Naive B cell (primary cell): ENCODE measurements around the gene CORO1A. TPM values are rescaled to one million over a fixed set of nuclear protein-coding genes. Genes with fewer than 3 reads are reported as not detected.

ENCODE experiments used
- ATAC-seq, 2 donors: fragments of 150-1000 bp; cut with Tn5 transposase; 2 replicates each; pipeline ENCODE4 v1.10.0; 2021; ENCODE audit warnings: low read depth in 2 of 2, mild to moderate bottlenecking in 2 of 2, moderate library complexity in 2 of 2
- DNase-seq: peaks from one replicate; pipeline ENCODE4 v3.0.0; 2022
- H3K27ac Mint-ChIP-seq, 6 donors: one replicate each; pipeline ENCODE4 v1.8.0; 2020 to 2022; ENCODE audit warnings: mild to moderate bottlenecking in 6 of 6, mixed read lengths in 6 of 6, moderate library complexity in 5 of 6, inconsistent platforms in 2 of 6
- H3K27me3 Mint-ChIP-seq, 3 donors: one replicate each; pipeline ENCODE4 v1.8.0; 2021 to 2022; ENCODE audit warnings: mixed read lengths in 3 of 3, mild to moderate bottlenecking in 1 of 3
- H3K36me3 Mint-ChIP-seq, 2 donors: one replicate each; pipeline ENCODE4 v1.8.0; 2020 to 2022; ENCODE audit warnings: mixed read lengths in 2 of 2, inconsistent platforms in 1 of 2, mild to moderate bottlenecking in 1 of 2
- H3K4me1 Mint-ChIP-seq, 3 donors: one replicate each; pipeline ENCODE4 v1.8.0; 2020 to 2022; ENCODE audit warnings: mixed read lengths in 3 of 3, inconsistent platforms in 1 of 3, mild to moderate bottlenecking in 1 of 3, moderate library complexity in 1 of 3
- H3K4me3 Mint-ChIP-seq, 8 donors: one replicate each; pipeline ENCODE4 v1.8.0; 2020 to 2022; ENCODE audit warnings: mild to moderate bottlenecking in 8 of 8, mixed read lengths in 8 of 8, moderate library complexity in 8 of 8, inconsistent platforms in 2 of 8
- H3K9me3 Mint-ChIP-seq, 7 donors: one replicate each; pipeline ENCODE4 v1.8.0; 2020 to 2022; ENCODE audit warnings: mixed read lengths in 7 of 7, mild to moderate bottlenecking in 5 of 7, inconsistent platforms in 2 of 7, moderate library complexity in 1 of 7
- polyA plus RNA-seq, 6 donors: library from polyadenylated mRNA; unstranded; fragments of 300-500 nt; fragmentation: Illumina TruSeq; gene quantifications; one replicate each; pipeline ENCODE4 v1.2.3, GENCODE V29; 2021; ENCODE audit warnings: low read depth in 6 of 6

Gene CORO1A
- polyA plus RNA-seq, result 1,000 to 10,000 TPM in 5 of 6 donors, 100 to 1,000 TPM in 1; 945 to 1,368 (median 1,199) TPM

GRCh38 chr16:30183233-30184095, at the start of gene CORO1A:
Gene CORO1A (plus strand): TSS chr16:30183602. CDS start chr16:30185210, 1,608 bp downstream.
- peak within 1 kb of the TSS; percentile 88 to 100 (median 99) for H3K4me3 Mint-ChIP-seq
- peak; percentile 83 for DNase-seq

GRCh38 chr16:30136971-30137605, 46.3 kb upstream of the CORO1A start:
- ATAC-seq, result no peak
- peaks cover 7 to 9% (median 9%) of the 10 kb centered on the region in 3 donors for H3K4me1 Mint-ChIP-seq
- no peaks in the 10 kb centered on the region for H3K9me3 Mint-ChIP-seq
- DNase-seq, result no peak
- H3K4me3 Mint-ChIP-seq, result no peak overlapping the region
- H3K27me3 Mint-ChIP-seq, result no peaks in the 10 kb centered on the region
- H3K27ac Mint-ChIP-seq, result no peak overlapping the region
- H3K36me3 Mint-ChIP-seq, result no peaks in the 10 kb centered on the region

More at GRCh38 chr16:30183233-30184095, at the start of gene CORO1A:
- H3K27me3 Mint-ChIP-seq, result no peaks in the 10 kb centered on the region
- H3K27ac Mint-ChIP-seq, result peak within 1 kb of the TSS; percentile 86 to 98 (median 94)
- peak; percentile 61 to 62 for ATAC-seq
- H3K4me1 Mint-ChIP-seq, result peaks cover 31 to 44% (median 35%) of the 10 kb centered on the region in 3 donors
- no peaks in the 10 kb centered on the region for H3K9me3 Mint-ChIP-seq
- peaks cover 0 to 18% of the 10 kb centered on the region in 2 donors for H3K36me3 Mint-ChIP-seq

- Mint-ChIP-seq H3K36me3 (no peaks in the 10 kb centered on the region), H3K9me3 (no peaks in the 10 kb centered on the region)
These were observed 45.5 kb upstream of the CORO1A start for GRCh38 chr16:30137897-30138296.

GRCh38 chr16:30139583-30140481, 43.6 kb upstream of the CORO1A start:
- peaks cover 11 to 14% (median 14%) of the 10 kb centered on the region in 3 donors for H3K4me1 Mint-ChIP-seq
- ATAC-seq, result no peak
- no peaks in the 10 kb centered on the region for H3K36me3 Mint-ChIP-seq
- H3K27me3 Mint-ChIP-seq, result no peaks in the 10 kb centered on the region
- H3K4me3 Mint-ChIP-seq, result peak overlapping the region in 3 of 8 donors; percentile 27 to 33 (median 30)
- H3K27ac Mint-ChIP-seq, result peak overlapping the region in 1 of 6 donors; percentile 0
- no peaks in the 10 kb centered on the region for H3K9me3 Mint-ChIP-seq
- DNase-seq, result no peak

More at GRCh38 chr16:30137897-30138296, 45.5 kb upstream of the CORO1A start:
- Mint-ChIP-seq H3K4me3 (no peak overlapping the region), H3K27ac (peak overlapping the region in 1 of 6 donors; percentile 52), H3K27me3 (no peaks in the 10 kb centered on the region), H3K4me1 (peaks cover 7 to 9% (median 9%) of the 10 kb centered on the region in 3 donors)
- DNase-seq, result no peak
- ATAC-seq, result no peak

GRCh38 chr16:30141750-30142149, 41.7 kb upstream of the CORO1A start:
- Mint-ChIP-seq H3K27ac (no peak overlapping the region), H3K36me3 (no peaks in the 10 kb centered on the region), H3K27me3 (no peaks in the 10 kb centered on the region), H3K4me1 (peaks cover 13 to 14% (median 14%) of the 10 kb centered on the region in 3 donors), H3K9me3 (no peaks in the 10 kb centered on the region), H3K4me3 (no peak overlapping the region)
- no peak for DNase-seq
- no peak for ATAC-seq

GRCh38 chr16:30142672-30143346, 40.6 kb upstream of the CORO1A start:
- Mint-ChIP-seq H3K27ac (peak overlapping the region in 3 of 6 donors; percentile 14 to 84 (median 62)), H3K9me3 (no peaks in the 10 kb centered on the region), H3K36me3 (no peaks in the 10 kb centered on the region), H3K27me3 (no peaks in the 10 kb centered on the region), H3K4me3 (no peak overlapping the region), H3K4me1 (peaks cover 13 to 14% (median 14%) of the 10 kb centered on the region in 3 donors)
- ATAC-seq (peak; percentile 48 to 58), DNase-seq (peak; percentile 17)

GRCh38 chr16:30143347-30143702, 40.1 kb upstream of the CORO1A start:
- DNase-seq, result no peak
- Mint-ChIP-seq H3K9me3 (no peaks in the 10 kb centered on the region), H3K4me1 (peaks cover 13 to 14% (median 14%) of the 10 kb centered on the region in 3 donors), H3K36me3 (no peaks in the 10 kb centered on the region), H3K27ac (peak overlapping the region in 1 of 6 donors; percentile 14), H3K27me3 (no peaks in the 10 kb centered on the region), H3K4me3 (no peak overlapping the region)
- ATAC-seq, result no peak

GRCh38 chr16:30144017-30144416, 39.4 kb upstream of the CORO1A start:
- H3K27me3 Mint-ChIP-seq, result no peaks in the 10 kb centered on the region
- H3K9me3 Mint-ChIP-seq, result peaks cover 0 to 7% (median 3%) of the 10 kb centered on the region in 7 donors
- no peak overlapping the region for H3K4me3 Mint-ChIP-seq
- ATAC-seq (no peak), DNase-seq (no peak)
- no peaks in the 10 kb centered on the region for H3K36me3 Mint-ChIP-seq
- H3K27ac Mint-ChIP-seq, result no peak overlapping the region
- peaks cover 13 to 14% (median 14%) of the 10 kb centered on the region in 3 donors for H3K4me1 Mint-ChIP-seq

GRCh38 chr16:30144917-30145316, 38.5 kb upstream of the CORO1A start:
- no peak for DNase-seq

GRCh38 chr16:30145657-30146056, 37.7 kb upstream of the CORO1A start:
- H3K36me3 Mint-ChIP-seq, result peaks cover 0 to 5% of the 10 kb centered on the region in 2 donors
- peaks cover 5 to 7% (median 7%) of the 10 kb centered on the region in 3 donors for H3K4me1 Mint-ChIP-seq
- no peak overlapping the region for H3K27ac Mint-ChIP-seq

More at GRCh38 chr16:30144917-30145316, 38.5 kb upstream of the CORO1A start:
- H3K4me1 Mint-ChIP-seq, result peaks cover 7 to 10% (median 9%) of the 10 kb centered on the region in 3 donors
- peaks cover 0 to 5% of the 10 kb centered on the region in 2 donors for H3K36me3 Mint-ChIP-seq
- no peak overlapping the region for H3K27ac Mint-ChIP-seq
- H3K9me3 Mint-ChIP-seq, result peaks cover 0 to 14% (median 6%) of the 10 kb centered on the region in 7 donors
- ATAC-seq, result no peak
- H3K4me3 Mint-ChIP-seq, result no peak overlapping the region
- no peaks in the 10 kb centered on the region for H3K27me3 Mint-ChIP-seq

GRCh38 chr16:30147843-30148510, 35.4 kb upstream of the CORO1A start:
- Mint-ChIP-seq H3K27me3 (no peaks in the 10 kb centered on the region), H3K36me3 (peaks cover 0 to 5% of the 10 kb centered on the region in 2 donors), H3K4me1 (peaks cover 7 to 12% (median 12%) of the 10 kb centered on the region in 3 donors), H3K27ac (no peak overlapping the region), H3K4me3 (no peak overlapping the region), H3K9me3 (peaks cover 0 to 19% (median 7%) of the 10 kb centered on the region in 7 donors)
- ATAC-seq (no peak), DNase-seq (no peak)

More at GRCh38 chr16:30145657-30146056, 37.7 kb upstream of the CORO1A start:
- no peak overlapping the region for H3K4me3 Mint-ChIP-seq
- no peak for DNase-seq
- no peaks in the 10 kb centered on the region for H3K27me3 Mint-ChIP-seq
- ATAC-seq, result no peak
- peaks cover 0 to 14% (median 6%) of the 10 kb centered on the region in 7 donors for H3K9me3 Mint-ChIP-seq
